Endothelial cell of umbilical vein (primary cell): ENCODE measurements around the gene KAZALD1. TPM values are rescaled to one million over a fixed set of nuclear protein-coding genes. Genes with fewer than 3 reads are reported as not detected.

Source experiments
- BruUV-seq: library from RNA; stranded (reverse); fragments of 400-500 nt; replicated peaks from 2 replicates; lab custom pipeline; 2021; lab: Mats Ljungman, UMichigan
- CTCF ChIA-PET: fragments of 300-600, 350-600 bp; sonication (Branson Sonifier 250); formaldehyde crosslinking; loops from one replicate; lab custom pipeline; 2021; ENCODE audit warnings: antibody characterized with exemption, inconsistent platforms; lab: Charles Lee
- POLR2A ChIA-PET: fragments of 300-600, 350-600 bp; sonication (Branson Sonifier 250); formaldehyde crosslinking; loops from one replicate; lab custom pipeline; 2021; ENCODE audit warnings: antibody characterized with exemption, inconsistent platforms; lab: Charles Lee
- DNase-seq: peaks from one replicate; pipeline ENCODE4 v3.0.0-alpha.2; 2011; ENCODE audit warnings: low read depth, low spot score
- FAIRE-seq: peaks from 2 replicates; lab custom pipeline; 2011; peaks lifted over from hg19 to GRCh38; lab: Jason Lieb, UNC
- H2AFZ ChIP-seq: 2 replicates; pipeline ENCODE4 v1.6.0; 2012; ENCODE audit warnings: low read depth, low read length, control low read depth, inconsistent platforms
- H3K27ac ChIP-seq: 2 replicates; pipeline ENCODE4 v1.5.1; 2011; ENCODE audit warnings: low read depth, mild to moderate bottlenecking, control low read depth, low read length, moderate library complexity; ENCODE audit not compliant: insufficient read depth
- H3K27me3 ChIP-seq, 2 experiments: 2 replicates each; pipeline versions ENCODE4 v1.6.0 to v1.6.1; 2011; ENCODE audit warnings: low read length in 2 of 2, mixed read lengths in 1 of 2; ENCODE audit not compliant: control insufficient read depth in 2 of 2, insufficient read depth in 2 of 2
- H3K36me3 ChIP-seq, 2 experiments: 2 replicates in 1 of 2; 3 replicates in 1 of 2; pipeline ENCODE4 v1.5.1; 2011; ENCODE audit warnings: low read length in 2 of 2, mild to moderate bottlenecking in 1 of 2, moderate library complexity in 1 of 2; ENCODE audit not compliant: control insufficient read depth in 2 of 2, insufficient read depth in 2 of 2; ENCODE audit errors: extremely low read depth in 1 of 2
- H3K4me1 ChIP-seq: 3 replicates; pipeline ENCODE4 v1.5.1; 2011; ENCODE audit warnings: mild to moderate bottlenecking, low read length; ENCODE audit not compliant: control insufficient read depth, insufficient read depth; ENCODE audit errors: extremely low read depth
- H3K4me2 ChIP-seq: 2 replicates; pipeline ENCODE4 v1.6.1; 2011; ENCODE audit warnings: low read length, control low read depth, mixed read lengths; ENCODE audit not compliant: insufficient read depth
- H3K4me3 ChIP-seq, 3 experiments: fragments of 200-600 bp in 1 of 3; sonication (generic), shearing (Covaris generic) in 1 of 3; replicated peaks in 1 of 3; 2 replicates each; pipeline ENCODE4 v1.5.1; 2011 to 2016; ENCODE audit warnings: control low read depth in 3 of 3, low read length in 3 of 3, mild to moderate bottlenecking in 2 of 3, inconsistent platforms in 1 of 3, low read depth in 1 of 3, moderate library complexity in 1 of 3; ENCODE audit not compliant: insufficient read depth in 1 of 3
- H3K79me2 ChIP-seq: 2 replicates; pipeline ENCODE4 v1.6.0; 2012; ENCODE audit warnings: low read length, inconsistent platforms; ENCODE audit not compliant: control insufficient read depth, insufficient read depth
- H3K9ac ChIP-seq: replicated peaks from 2 replicates; pipeline ENCODE3; 2011; ENCODE audit warnings: low read length, control low read depth; ENCODE audit not compliant: insufficient read depth; ENCODE audit errors: extremely low read depth
- H3K9me1 ChIP-seq: replicated peaks from 3 replicates; pipeline ENCODE4 v1.6.0; 2011; ENCODE audit warnings: mild to moderate bottlenecking, low read length; ENCODE audit not compliant: control insufficient read depth, insufficient read depth; ENCODE audit errors: extremely low read depth
- H3K9me3 ChIP-seq: replicated peaks from 2 replicates; pipeline ENCODE4 v1.5.1; 2012; ENCODE audit warnings: low read length, inconsistent platforms; ENCODE audit not compliant: control insufficient read depth, insufficient read depth
- H4K20me1 ChIP-seq: replicated peaks from 2 replicates; pipeline ENCODE3; 2011; ENCODE audit warnings: mild to moderate bottlenecking, low read length; ENCODE audit not compliant: control insufficient read depth, insufficient read depth; ENCODE audit errors: extremely low read depth
- EZH2 ChIP-seq: IDR thresholded peaks from 2 replicates; pipeline ENCODE4 v1.6.1; 2012; ENCODE audit warnings: borderline replicate concordance, low read depth, mild to moderate bottlenecking, moderate library complexity, low read length, inconsistent platforms; ENCODE audit not compliant: severe bottlenecking
- FOS ChIP-seq: IDR thresholded peaks from 2 replicates; pipeline ENCODE4 v1.6.1; 2011; ENCODE audit warnings: mild to moderate bottlenecking, low read length, moderate library complexity, borderline replicate concordance; ENCODE audit not compliant: insufficient read depth
- GATA2 ChIP-seq: IDR thresholded peaks from 2 replicates; pipeline ENCODE4 v1.7.0; 2011; ENCODE audit warnings: low read depth, mild to moderate bottlenecking, moderate library complexity, mixed read lengths, low read length; ENCODE audit not compliant: insufficient read length, insufficient read depth
- JUN ChIP-seq: IDR thresholded peaks from 2 replicates; pipeline ENCODE4 v1.6.1; 2011; ENCODE audit warnings: borderline replicate concordance, low read depth; ENCODE audit not compliant: insufficient read length, insufficient read depth
- MAX ChIP-seq: IDR thresholded peaks from 2 replicates; pipeline ENCODE4 v1.6.1; 2011; ENCODE audit not compliant: insufficient read depth, insufficient read length
- MYC ChIP-seq: IDR thresholded peaks from one replicate; pipeline ENCODE4 v1.6.1; 2011; ENCODE audit warnings: mild to moderate bottlenecking, low read depth, low read length
- POLR2A ChIP-seq: IDR thresholded peaks from 2 replicates; pipeline ENCODE4 v1.6.1; 2012; ENCODE audit warnings: low read depth, mild to moderate bottlenecking, control low read depth, low read length
- POLR2AphosphoS5 ChIP-seq: IDR thresholded peaks from 2 replicates; pipeline ENCODE4 v1.6.1; 2012; ENCODE audit warnings: low read depth, mild to moderate bottlenecking, control low read depth, low read length, moderate library complexity; ENCODE audit not compliant: insufficient read depth
- dilution Hi-C: fragments of 300-500 bp; cut with MboI; formaldehyde crosslinking; loops from one replicate; pipeline ENCODE4 v1.15.0; 2019; ENCODE audit warnings: low sequenced_read_pairs; ENCODE audit not compliant: extremely low pct_ligation_motif_present
- intact Hi-C: fragments of 100-400 bp; cut with micrococcal nuclease; formaldehyde crosslinking; loops from one replicate; pipeline ENCODE4 v1.10.0; 2022
- polyA plus RNA-seq, 4 experiments: library from polyadenylated mRNA; depleted of rRNA in 3 of 4; stranded (reverse) in 3 of 4; unstranded in 1 of 4; fragments of >200 nt; gene quantifications; 2 replicates each; pipeline versions ENCODE4 v1.2.1 to v1.2.3, GENCODE V29; 2011 to 2012; ENCODE audit warnings: missing spikeins in 1 of 4
- total RNA-seq: library from RNA; stranded (reverse); gene quantifications from 2 replicates; pipeline ENCODE4 v1.2.3, GENCODE V29; 2021
- TF ChIP-seq, protein P1 (sequence below), 2 donors: IDR thresholded peaks; 1 replicate in 1 of 2; 2 replicates in 1 of 2; pipeline ENCODE4 v1.5.1; 2011; ENCODE audit warnings: low read length in 2 of 2, mild to moderate bottlenecking in 2 of 2, moderate library complexity in 2 of 2, control low read depth in 1 of 2, inconsistent platforms in 1 of 2, low read depth in 1 of 2; ENCODE audit not compliant: insufficient read depth in 1 of 2; ENCODE audit errors: extremely low read depth in 1 of 2

The KAZALD1 gene
- total and polyA plus RNA-seq, 2 donors (not counting 3 experiments of a cell fraction or from before 2014, with no cell fraction given), result 3.0 to 3.3 TPM

GRCh38 chr10:101021239-101021638, 40.5 kb upstream of the KAZALD1 start:
- dilution Hi-C loops, result no loop called here
- H3K9ac ChIP-seq, result no peak overlapping the region
- no peak overlapping the region for H3K4me3 ChIP-seq
- H3K27ac ChIP-seq, result no peak overlapping the region
- BruUV-seq, result no TSS peak
- FAIRE-seq (no peak), DNase-seq (no peak)
- intact Hi-C loops, result no loop called here
- no peaks in the 10 kb centered on the region for H4K20me1 ChIP-seq
- TF ChIP-seq MAX (no peak), MYC (no peak), EZH2 (no peak), JUN (no peak), GATA2 (no peak), POLR2A (no peak), POLR2AphosphoS5 (no peak), FOS (no peak)
- TF ChIP-seq, protein P1, sequence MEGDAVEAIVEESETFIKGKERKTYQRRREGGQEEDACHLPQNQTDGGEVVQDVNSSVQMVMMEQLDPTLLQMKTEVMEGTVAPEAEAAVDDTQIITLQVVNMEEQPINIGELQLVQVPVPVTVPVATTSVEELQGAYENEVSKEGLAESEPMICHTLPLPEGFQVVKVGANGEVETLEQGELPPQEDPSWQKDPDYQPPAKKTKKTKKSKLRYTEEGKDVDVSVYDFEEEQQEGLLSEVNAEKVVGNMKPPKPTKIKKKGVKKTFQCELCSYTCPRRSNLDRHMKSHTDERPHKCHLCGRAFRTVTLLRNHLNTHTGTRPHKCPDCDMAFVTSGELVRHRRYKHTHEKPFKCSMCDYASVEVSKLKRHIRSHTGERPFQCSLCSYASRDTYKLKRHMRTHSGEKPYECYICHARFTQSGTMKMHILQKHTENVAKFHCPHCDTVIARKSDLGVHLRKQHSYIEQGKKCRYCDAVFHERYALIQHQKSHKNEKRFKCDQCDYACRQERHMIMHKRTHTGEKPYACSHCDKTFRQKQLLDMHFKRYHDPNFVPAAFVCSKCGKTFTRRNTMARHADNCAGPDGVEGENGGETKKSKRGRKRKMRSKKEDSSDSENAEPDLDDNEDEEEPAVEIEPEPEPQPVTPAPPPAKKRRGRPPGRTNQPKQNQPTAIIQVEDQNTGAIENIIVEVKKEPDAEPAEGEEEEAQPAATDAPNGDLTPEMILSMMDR (IDR thresholded peaks at IDR 0.05; ENCODE audit: extremely low read depth in 1 of 2, insufficient read depth in 1 of 2, low read depth in 1 of 2, low read length in 2 of 2), result no peak
- ChIA-PET POLR2A (no interaction called here), CTCF (interaction anchor here (1.0 kb wide), 1 partner anchor 20 kb away, joined by 4 read pairs; no protein-coding TSS in a partner anchor)
- no peaks in the 10 kb centered on the region for H3K36me3 ChIP-seq
- no peak overlapping the region for H3K4me2 ChIP-seq
- no peak overlapping the region for H2AFZ ChIP-seq
- H3K9me3 ChIP-seq, result no peaks in the 10 kb centered on the region
- H3K9me1 ChIP-seq, result no peaks in the 10 kb centered on the region
- no peaks in the 10 kb centered on the region for H3K27me3 ChIP-seq
- H3K79me2 ChIP-seq, result no peaks in the 10 kb centered on the region
- no peaks in the 10 kb centered on the region for H3K4me1 ChIP-seq
